T-helper 2 cell treated with Interferon-gamma antibody and Interleukin-4, amounts not matched to agents 5 μg/mL and 100 μg/mL, for 36 hours (primary cell): ENCODE results near the gene REN.

Source experiments
- DNase-seq: peaks from one replicate; pipeline ENCODE4 v3.0.0; 2021; ENCODE audit warnings: low spot score
- H3K27ac Mint-ChIP-seq: one replicate; pipeline ENCODE4 v1.8.0; 2021; ENCODE audit warnings: mild to moderate bottlenecking, mixed read lengths
- H3K27me3 Mint-ChIP-seq: one replicate; pipeline ENCODE4 v1.8.0; 2021; ENCODE audit warnings: low read depth, mixed read lengths
- H3K36me3 Mint-ChIP-seq: one replicate; pipeline ENCODE4 v1.8.0; 2021; ENCODE audit warnings: low read depth, mixed read lengths
- H3K4me1 Mint-ChIP-seq: one replicate; pipeline ENCODE4 v1.8.0; 2021; ENCODE audit warnings: low read depth, mixed read lengths
- H3K4me3 Mint-ChIP-seq: one replicate; pipeline ENCODE4 v1.8.0; 2022; ENCODE audit warnings: mild to moderate bottlenecking, moderate library complexity, mixed read lengths
- H3K9me3 Mint-ChIP-seq: one replicate; pipeline ENCODE4 v1.8.0; 2021; ENCODE audit warnings: mixed read lengths

Gene REN

GRCh38 chr1:204197068-204197467, 30.9 kb upstream of the REN start:
- DNase-seq, result no peak
- H3K9me3 Mint-ChIP-seq, result no peaks in the 10 kb centered on the region
- no peaks in the 10 kb centered on the region for H3K36me3 Mint-ChIP-seq
- H3K27ac Mint-ChIP-seq, result no peak overlapping the region
- H3K27me3 Mint-ChIP-seq, result peaks cover 7% of the 10 kb centered on the region
- H3K4me3 Mint-ChIP-seq, result no peak overlapping the region
- no peaks in the 10 kb centered on the region for H3K4me1 Mint-ChIP-seq

GRCh38 chr1:204196068-204196795, 30.1 kb upstream of the REN start, which contains the start of gene KISS1:
TSS of gene KISS1 (minus strand) at chr1:204196491. CDS start at chr1:204192876, 3,615 bp downstream.
- Mint-ChIP-seq H3K9me3 (no peaks in the 10 kb centered on the region), H3K4me3 (no peak within 1 kb of the TSS)

GRCh38 chr1:204194771-204195170, 28.6 kb upstream of the REN start:
- Mint-ChIP-seq H3K27me3 (peaks cover 21% of the 10 kb centered on the region), H3K36me3 (no peaks in the 10 kb centered on the region), H3K4me1 (peaks cover 2% of the 10 kb centered on the region), H3K4me3 (no peak overlapping the region), H3K9me3 (no peaks in the 10 kb centered on the region), H3K27ac (no peak overlapping the region)
- DNase-seq, result no peak

More at GRCh38 chr1:204196068-204196795, 30.1 kb upstream of the REN start, which contains the start of gene KISS1:
- H3K27ac Mint-ChIP-seq, result no peak within 1 kb of the TSS
- no peaks in the 10 kb centered on the region for H3K36me3 Mint-ChIP-seq
- H3K27me3 Mint-ChIP-seq, result peaks cover 11% of the 10 kb centered on the region
- no peaks in the 10 kb centered on the region for H3K4me1 Mint-ChIP-seq
- DNase-seq, result no peak

DNA sequence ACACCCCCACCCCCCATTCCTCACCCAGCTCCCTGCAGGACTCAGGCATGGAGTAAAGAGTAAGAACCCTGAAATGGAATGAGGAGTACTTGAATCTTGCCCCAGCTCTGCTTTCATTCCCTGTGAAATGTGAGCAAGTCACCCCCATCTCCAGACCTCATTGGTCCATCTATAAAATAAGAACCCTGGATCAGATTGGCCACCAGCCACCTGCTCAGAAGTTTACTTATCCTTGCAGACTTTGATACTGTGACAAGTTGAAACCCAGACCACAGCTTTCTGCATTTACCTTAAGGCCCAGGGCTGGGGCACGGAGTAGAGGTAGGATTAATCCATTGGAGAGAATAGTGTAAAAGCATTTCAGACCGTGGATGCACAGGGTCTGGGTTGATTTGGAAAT, 27.9 kb upstream of the REN start:
- Mint-ChIP-seq H3K4me1 (peaks cover 6% of the 10 kb centered on the region), H3K36me3 (no peaks in the 10 kb centered on the region), H3K4me3 (no peak overlapping the region), H3K9me3 (no peaks in the 10 kb centered on the region), H3K27me3 (peaks cover 28% of the 10 kb centered on the region), H3K27ac (no peak overlapping the region)
- no peak for DNase-seq

DNA sequence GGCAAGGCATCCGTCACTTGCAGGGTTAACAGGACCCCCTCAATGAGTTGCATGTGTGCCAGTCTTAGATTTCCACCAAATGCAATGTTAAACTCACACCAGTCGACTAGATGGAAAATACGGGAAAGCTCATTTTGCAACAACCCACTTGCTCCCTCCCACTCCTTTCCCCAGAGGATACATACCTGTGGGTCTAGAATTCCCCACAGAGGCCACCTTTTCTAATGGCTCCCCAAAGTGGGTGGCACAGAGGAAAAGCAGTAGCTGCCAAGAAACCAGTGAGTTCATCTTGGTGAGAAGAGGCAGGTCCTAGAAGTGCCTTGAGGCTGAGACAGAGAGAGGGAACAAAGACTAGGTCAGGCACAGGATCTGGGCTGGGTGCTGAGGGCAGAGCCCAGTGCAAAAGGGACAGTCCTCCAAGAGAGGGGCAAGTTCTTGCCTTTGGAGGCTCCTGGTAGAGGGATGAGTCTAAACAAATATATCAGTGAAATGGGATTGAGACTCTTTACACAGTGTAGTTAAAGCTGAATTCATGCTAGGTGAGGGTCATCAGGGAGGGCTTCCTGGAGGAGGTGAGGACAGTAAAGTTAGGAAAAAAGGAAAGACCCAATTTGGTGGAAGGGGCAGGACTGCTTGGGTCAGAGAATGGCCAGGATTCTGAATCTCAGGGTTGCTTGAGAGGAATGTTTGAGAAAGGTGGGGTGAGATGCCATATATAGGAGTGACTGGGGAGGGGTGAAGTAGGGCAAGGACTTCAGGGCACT, 26.6 kb upstream of the REN start:
- Mint-ChIP-seq H3K4me3 (no peak overlapping the region), H3K36me3 (no peaks in the 10 kb centered on the region), H3K27me3 (peaks cover 39% of the 10 kb centered on the region), H3K27ac (no peak overlapping the region), H3K9me3 (no peaks in the 10 kb centered on the region), H3K4me1 (peaks cover 8% of the 10 kb centered on the region)
- DNase-seq, result no peak

GRCh38 chr1:204192046-204192445, 25.9 kb upstream of the REN start:
- Mint-ChIP-seq H3K36me3 (no peaks in the 10 kb centered on the region), H3K27me3 (peaks cover 44% of the 10 kb centered on the region), H3K4me1 (peaks cover 8% of the 10 kb centered on the region), H3K9me3 (no peaks in the 10 kb centered on the region), H3K4me3 (no peak overlapping the region), H3K27ac (no peak overlapping the region)
- DNase-seq, result no peak

DNA sequence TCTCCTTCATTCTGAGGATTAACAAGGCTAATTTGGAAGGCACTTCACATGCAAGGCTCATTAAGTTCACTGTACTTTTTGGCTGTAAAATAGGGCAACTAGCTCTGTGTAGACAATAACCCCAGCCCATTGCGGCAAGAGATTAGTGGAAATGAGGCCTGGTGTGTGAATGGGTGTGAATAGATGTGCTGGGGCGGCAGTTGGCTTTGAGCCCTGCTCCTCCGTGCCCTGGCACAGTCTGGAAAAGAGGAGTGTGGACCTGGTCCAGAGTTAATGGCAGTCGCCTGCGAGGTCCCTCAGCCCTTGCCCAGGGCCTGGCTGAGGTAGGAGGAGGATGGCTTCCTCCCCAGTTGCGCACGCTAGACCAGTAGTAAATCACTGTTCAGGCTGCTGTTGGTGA, 25.3 kb upstream of the REN start:
- Mint-ChIP-seq H3K4me3 (no peak overlapping the region), H3K9me3 (no peaks in the 10 kb centered on the region), H3K4me1 (peaks cover 8% of the 10 kb centered on the region), H3K27ac (no peak overlapping the region), H3K36me3 (no peaks in the 10 kb centered on the region), H3K27me3 (peaks cover 45% of the 10 kb centered on the region)
- no peak for DNase-seq

GRCh38 chr1:204190212-204191211, 24.4 kb upstream of the REN start:
- Mint-ChIP-seq H3K27ac (no peak overlapping the region), H3K36me3 (no peaks in the 10 kb centered on the region), H3K9me3 (no peaks in the 10 kb centered on the region), H3K27me3 (peaks cover 45% of the 10 kb centered on the region), H3K4me1 (peaks cover 8% of the 10 kb centered on the region), H3K4me3 (peak overlapping the region; percentile 9)
- no peak for DNase-seq

DNA sequence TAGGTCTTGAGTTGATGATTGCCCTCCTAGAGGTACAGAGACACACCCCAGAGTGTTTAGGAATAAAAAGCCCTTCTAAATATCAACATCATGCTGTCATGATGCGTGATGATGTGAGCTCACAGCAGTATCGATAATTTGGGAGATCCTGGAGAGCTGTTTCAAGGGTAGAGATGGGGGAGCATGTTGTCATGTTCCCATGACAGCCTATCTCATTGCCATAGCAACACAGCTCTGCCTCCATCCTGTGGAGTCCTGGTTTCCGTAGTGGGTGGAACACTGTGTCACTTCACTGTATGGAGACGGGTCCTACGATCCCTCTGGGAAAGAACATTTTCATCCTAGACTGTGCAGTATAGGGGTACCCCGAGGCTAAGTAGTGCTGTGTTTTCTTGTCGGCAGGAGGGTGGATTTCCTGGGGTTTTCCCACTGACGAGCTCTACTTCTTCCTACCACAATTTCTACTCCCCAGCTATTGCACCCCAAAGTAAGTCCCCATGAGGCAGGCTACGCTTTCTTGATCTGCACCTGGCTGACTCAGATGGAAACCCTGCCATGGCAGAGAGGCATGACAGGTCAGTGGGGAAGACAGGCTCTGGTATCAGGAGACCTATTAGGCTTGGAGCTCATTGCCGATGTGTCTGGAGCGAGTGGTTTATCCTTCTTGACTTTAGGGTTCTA, 23.0 kb upstream of the REN start:
- no peak for DNase-seq
- Mint-ChIP-seq H3K36me3 (no peaks in the 10 kb centered on the region), H3K27me3 (peaks cover 50% of the 10 kb centered on the region), H3K27ac (no peak overlapping the region), H3K4me3 (no peak overlapping the region), H3K9me3 (no peaks in the 10 kb centered on the region), H3K4me1 (peaks cover 8% of the 10 kb centered on the region)

- Mint-ChIP-seq H3K27me3 (peaks cover 46% of the 10 kb centered on the region), H3K9me3 (no peaks in the 10 kb centered on the region), H3K27ac (no peak overlapping the region), H3K36me3 (no peaks in the 10 kb centered on the region), H3K4me1 (peaks cover 8% of the 10 kb centered on the region), H3K4me3 (no peak overlapping the region)
- DNase-seq, result no peak
These were observed 20.5 kb upstream of the REN start for GRCh38 chr1:204186597-204186996.

- H3K4me1 Mint-ChIP-seq, result no peaks in the 10 kb centered on the region
- DNase-seq, result no peak
- no peak overlapping the region for H3K4me3 Mint-ChIP-seq
- H3K9me3 Mint-ChIP-seq, result no peaks in the 10 kb centered on the region
- H3K27me3 Mint-ChIP-seq, result peaks cover 10% of the 10 kb centered on the region
- no peaks in the 10 kb centered on the region for H3K36me3 Mint-ChIP-seq
- H3K27ac Mint-ChIP-seq, result no peak overlapping the region
These were observed 15.0 kb upstream of the REN start for GRCh38 chr1:204181116-204181515.

GRCh38 chr1:204180133-204180532, 14.0 kb upstream of the REN start:
- Mint-ChIP-seq H3K4me3 (no peak overlapping the region), H3K27ac (no peak overlapping the region), H3K27me3 (peaks cover 9% of the 10 kb centered on the region), H3K36me3 (no peaks in the 10 kb centered on the region), H3K9me3 (no peaks in the 10 kb centered on the region), H3K4me1 (no peaks in the 10 kb centered on the region)
- no peak for DNase-seq
